Neutrophil (primary cell): ENCODE results near the gene IL2RA.

Experiments
- H3K27ac ChIP-seq: fragments of 200-600 bp; sonication (generic); 2 replicates; pipeline ENCODE4 v1.5.1; 2016; ENCODE audit warnings: mild to moderate bottlenecking, moderate library complexity
- H3K27me3 ChIP-seq: fragments of 200-600 bp; sonication (generic); 2 replicates; pipeline ENCODE4 v1.6.0; 2016; ENCODE audit warnings: mild to moderate bottlenecking
- H3K36me3 ChIP-seq: fragments of 200-600 bp; sonication (generic); 2 replicates; pipeline ENCODE4 v1.5.1; 2017
- H3K4me1 ChIP-seq, 2 experiments: fragments of 200-600 bp in 1 of 2; sonication (generic) in 1 of 2; 1 replicate in 1 of 2; 2 replicates in 1 of 2; pipeline versions ENCODE4 v1.5.1 to v1.6.1; 2013 to 2016; ENCODE audit warnings: low read depth in 1 of 2, low read length in 1 of 2, mild to moderate bottlenecking in 1 of 2, moderate library complexity in 1 of 2; ENCODE audit not compliant: control insufficient read depth in 1 of 2, insufficient read depth in 1 of 2
- H3K4me3 ChIP-seq, 2 experiments: fragments of 200-600 bp in 1 of 2; sonication (generic) in 1 of 2; 1 replicate in 1 of 2; 2 replicates in 1 of 2; pipeline ENCODE4 v1.5.1; 2013 to 2016; ENCODE audit warnings: low read depth in 1 of 2, low read length in 1 of 2, mild to moderate bottlenecking in 1 of 2, moderate library complexity in 1 of 2
- H3K9me3 ChIP-seq: fragments of 200-600 bp; sonication (generic); 2 replicates; pipeline ENCODE4 v1.5.1; 2016
- TF ChIP-seq, protein P1 (sequence below): fragments of 200-600 bp; sonication (generic); IDR thresholded peaks from 2 replicates; pipeline ENCODE4 v1.5.1; 2016; ENCODE audit warnings: antibody characterized with exemption

IL2RA gene

DNA sequence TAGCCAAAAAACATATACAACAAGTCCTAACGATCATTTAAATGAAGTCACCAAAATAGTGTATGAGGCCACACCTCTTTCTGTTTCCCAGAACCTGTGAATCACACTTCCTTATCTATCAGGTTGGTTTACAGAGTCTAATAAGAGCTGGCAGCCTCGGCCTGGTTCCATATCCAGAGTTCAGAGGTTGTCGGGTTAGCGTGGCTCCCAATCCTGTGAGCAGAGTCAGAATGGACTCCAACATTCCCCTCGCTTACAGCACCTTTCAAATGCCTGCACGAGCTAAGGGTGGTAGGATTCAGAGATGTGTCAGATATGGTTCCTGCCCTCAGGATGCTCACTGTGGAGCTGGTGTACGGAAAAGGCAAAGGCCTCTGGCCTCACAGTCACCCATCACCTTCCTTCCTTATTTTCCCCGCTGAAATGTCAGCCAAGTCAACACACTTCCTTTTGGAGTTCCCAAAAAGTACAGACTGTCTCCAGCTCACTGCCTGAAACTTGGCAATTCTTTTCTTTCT lies 90.8 kb downstream of the IL2RA start:
- Histone ChIP-seq H3K4me3 (no peak overlapping the region), H3K27ac (peak overlapping the region; percentile 5), H3K9me3 (no peaks in the 10 kb centered on the region), H3K4me1 (peaks cover 8 to 12% of the 10 kb centered on the region in 2 experiments), H3K27me3 (no peaks in the 10 kb centered on the region), H3K36me3 (no peaks in the 10 kb centered on the region)
- TF ChIP-seq, protein P1, sequence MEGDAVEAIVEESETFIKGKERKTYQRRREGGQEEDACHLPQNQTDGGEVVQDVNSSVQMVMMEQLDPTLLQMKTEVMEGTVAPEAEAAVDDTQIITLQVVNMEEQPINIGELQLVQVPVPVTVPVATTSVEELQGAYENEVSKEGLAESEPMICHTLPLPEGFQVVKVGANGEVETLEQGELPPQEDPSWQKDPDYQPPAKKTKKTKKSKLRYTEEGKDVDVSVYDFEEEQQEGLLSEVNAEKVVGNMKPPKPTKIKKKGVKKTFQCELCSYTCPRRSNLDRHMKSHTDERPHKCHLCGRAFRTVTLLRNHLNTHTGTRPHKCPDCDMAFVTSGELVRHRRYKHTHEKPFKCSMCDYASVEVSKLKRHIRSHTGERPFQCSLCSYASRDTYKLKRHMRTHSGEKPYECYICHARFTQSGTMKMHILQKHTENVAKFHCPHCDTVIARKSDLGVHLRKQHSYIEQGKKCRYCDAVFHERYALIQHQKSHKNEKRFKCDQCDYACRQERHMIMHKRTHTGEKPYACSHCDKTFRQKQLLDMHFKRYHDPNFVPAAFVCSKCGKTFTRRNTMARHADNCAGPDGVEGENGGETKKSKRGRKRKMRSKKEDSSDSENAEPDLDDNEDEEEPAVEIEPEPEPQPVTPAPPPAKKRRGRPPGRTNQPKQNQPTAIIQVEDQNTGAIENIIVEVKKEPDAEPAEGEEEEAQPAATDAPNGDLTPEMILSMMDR: no peak

DNA sequence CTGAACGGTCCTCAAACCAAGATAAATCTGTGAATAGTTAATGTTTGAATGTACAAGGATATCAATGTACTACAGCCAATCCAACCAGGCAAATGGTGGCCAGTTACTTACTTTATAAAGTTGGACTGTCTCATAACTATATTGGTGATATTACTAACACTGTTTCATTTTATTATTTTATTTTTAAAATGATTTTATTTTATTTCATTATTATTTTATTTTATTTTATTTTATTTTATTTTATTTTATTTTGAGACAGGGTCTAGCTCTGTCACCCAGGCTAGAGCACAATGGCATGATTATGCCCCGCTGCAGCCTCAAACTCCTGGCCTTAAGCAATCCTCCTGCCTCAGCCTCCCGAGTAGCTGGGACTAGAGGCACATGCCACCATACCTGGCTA lies 91.6 kb downstream of the IL2RA start:
- Histone ChIP-seq H3K4me1 (peaks cover 0 to 5% of the 10 kb centered on the region in 2 experiments), H3K27me3 (no peaks in the 10 kb centered on the region), H3K4me3 (no peak overlapping the region), H3K36me3 (no peaks in the 10 kb centered on the region), H3K9me3 (no peaks in the 10 kb centered on the region), H3K27ac (no peak overlapping the region)
- TF ChIP-seq, protein P1: no peak

DNA sequence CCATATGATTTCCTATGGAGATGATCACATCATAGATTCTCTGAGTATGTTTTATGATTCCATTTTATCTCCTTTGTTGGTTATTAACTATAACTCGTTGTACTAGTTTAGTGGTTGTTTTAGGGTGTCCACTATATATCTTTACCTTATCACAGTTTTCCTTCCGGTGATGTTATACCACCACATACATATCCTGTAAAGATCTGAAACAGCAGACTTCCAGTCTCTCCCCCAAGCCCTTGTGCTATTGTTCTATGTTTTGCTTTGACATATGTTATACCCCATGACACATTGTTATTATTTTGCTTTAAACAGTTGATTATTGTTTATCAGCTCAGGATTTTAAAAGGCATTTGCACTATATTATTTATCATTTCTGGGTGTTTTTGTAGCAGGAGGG lies 92.1 kb downstream of the IL2RA start:
- TF ChIP-seq, protein P1: no peak

DNA sequence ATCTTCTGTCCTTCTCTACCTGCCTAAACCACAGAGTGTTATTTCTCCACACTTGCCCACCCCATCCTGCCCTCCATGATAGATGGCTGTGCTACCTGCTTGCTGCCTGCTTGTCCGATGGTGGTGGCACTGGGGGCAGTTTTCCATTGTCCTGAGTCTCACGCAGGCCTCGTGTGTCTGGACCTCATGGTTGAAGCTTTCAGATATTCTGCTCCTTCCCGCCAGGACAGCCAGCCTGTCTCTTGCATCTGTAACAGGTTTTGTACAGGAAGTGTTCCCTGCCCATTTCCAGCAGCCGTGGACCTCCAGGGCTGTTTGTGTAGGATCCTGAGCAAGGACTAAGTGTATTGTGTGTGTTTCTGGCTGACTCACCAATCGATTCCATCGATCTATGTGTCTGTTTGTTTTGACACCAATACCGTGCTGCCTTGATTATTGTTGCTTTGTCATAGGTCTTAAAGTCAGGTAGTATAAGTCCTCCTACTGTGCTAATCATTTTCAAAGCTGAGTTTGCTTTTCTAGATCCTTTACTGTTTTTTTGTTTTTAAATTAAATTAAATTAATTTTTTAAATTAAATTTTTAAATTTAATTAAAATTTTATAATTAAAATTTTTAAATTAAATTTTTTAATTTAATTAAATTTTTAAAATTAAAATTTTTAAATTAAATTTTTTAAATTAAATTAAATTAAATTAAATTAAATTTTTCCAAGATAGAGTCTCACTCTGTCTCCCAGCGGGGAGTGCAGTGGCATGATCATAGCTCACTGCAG lies 93.3 kb downstream of the IL2RA start:
- no peaks in the 10 kb centered on the region for H3K9me3 ChIP-seq
- H3K4me3 ChIP-seq: no peak overlapping the region
- peaks cover 0 to 5% of the 10 kb centered on the region in 2 experiments for H3K4me1 ChIP-seq
- TF ChIP-seq, protein P1: no peak
- H3K36me3 ChIP-seq: no peaks in the 10 kb centered on the region
- H3K27ac ChIP-seq: no peak overlapping the region
- no peaks in the 10 kb centered on the region for H3K27me3 ChIP-seq

More for the DNA sequence above, 92.1 kb downstream of the IL2RA start:
- peaks cover 0 to 5% of the 10 kb centered on the region in 2 experiments for H3K4me1 ChIP-seq
- no peaks in the 10 kb centered on the region for H3K36me3 ChIP-seq
- no peak overlapping the region for H3K4me3 ChIP-seq
- no peaks in the 10 kb centered on the region for H3K27me3 ChIP-seq
- no peaks in the 10 kb centered on the region for H3K9me3 ChIP-seq
- no peak overlapping the region for H3K27ac ChIP-seq

DNA sequence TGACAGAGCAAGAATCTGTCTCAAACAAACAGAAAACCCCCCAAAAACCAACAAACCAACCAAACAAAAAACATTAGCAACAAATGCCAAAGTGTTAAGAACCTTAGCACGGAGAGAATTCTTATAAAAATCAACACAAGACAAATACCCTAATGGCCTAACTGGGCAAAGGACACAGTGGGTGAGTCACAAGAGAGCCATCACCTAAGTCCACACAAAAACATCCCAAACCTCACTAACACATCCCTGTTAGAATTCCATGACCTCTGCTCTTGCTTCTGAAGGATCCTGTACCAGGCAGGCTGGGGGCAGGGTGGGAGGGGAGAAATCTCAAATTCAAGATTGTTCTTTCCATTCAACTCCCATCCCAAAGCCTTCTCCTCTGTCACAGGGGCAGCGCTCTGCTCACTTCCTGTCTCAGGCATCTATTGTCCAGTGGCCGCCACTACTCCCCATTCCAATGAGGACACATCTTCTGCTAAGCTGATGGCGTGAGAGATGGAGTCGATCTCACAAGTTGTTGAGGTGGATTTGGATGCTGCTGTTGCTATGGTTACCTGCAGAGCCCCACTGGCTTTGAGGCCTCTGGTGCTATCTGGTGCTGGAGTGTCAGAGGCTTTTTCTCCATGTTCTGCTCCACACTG lies 94.0 kb downstream of the IL2RA start:
- Histone ChIP-seq H3K36me3 (no peaks in the 10 kb centered on the region), H3K4me3 (no peak overlapping the region), H3K9me3 (no peaks in the 10 kb centered on the region), H3K4me1 (peaks cover 0 to 5% of the 10 kb centered on the region in 2 experiments), H3K27ac (no peak overlapping the region), H3K27me3 (no peaks in the 10 kb centered on the region)
- TF ChIP-seq, protein P1: no peak
